Activated naive CD4-positive, alpha-beta T cell treated with anti-CD3 and anti-CD28 coated beads, Interleukin-2, amount 10 ng/mL, durations not matched to agents 5 hours and 36 hours (primary cell): ENCODE measurements around the gene OR2L8. TPM values are rescaled to one million over a fixed set of nuclear protein-coding genes. Genes with fewer than 3 reads are reported as not detected.

Experiments
- total RNA-seq, 2 experiments: library from RNA; stranded (reverse); gene quantifications; one replicate each; pipeline ENCODE4 v1.2.3, GENCODE V29; 2021

OR2L8 gene
- total RNA-seq = under 1 TPM in 1 of 2 experiments, not detected in 1; 0.30 TPM

GRCh38 chr1:247948558-247948957 is at the start of gene OR2L8:
Gene OR2L8, plus strand, starts transcription at chr1:247948858. Its CDS starts 0 bp downstream, at chr1:247948858.

GRCh38 chr1:247919952-247920351 is 28.7 kb upstream of the OR2L8 start, which contains the start of gene OR2T8:
Gene OR2T8, plus strand, starts transcription at chr1:247920252. Its CDS starts 766 bp downstream, at chr1:247921018.

GRCh38 chr1:247924868-247925267 is 23.8 kb upstream of the OR2L8 start, which contains the start of gene OR2AJ1:
Gene OR2AJ1, plus strand, starts transcription at chr1:247924889. Its CDS starts 8,880 bp downstream, at chr1:247933769.

GRCh38 chr1:247964933-247965332 is 16.3 kb downstream of the OR2L8 start, which contains the start of gene OR2AK2:
Gene OR2AK2, plus strand, starts transcription at chr1:247965233. Its CDS starts 144 bp downstream, at chr1:247965377.

Other genes with a start within 250 kb of the OR2L8 start
- not detected for gene OR6F1, start 232.2 kb upstream of the OR2L8 start, total RNA-seq
- not detected for gene OR14K1, start 210.2 kb upstream of the OR2L8 start, total RNA-seq
- not detected for gene OR14A2, start 200.7 kb upstream of the OR2L8 start, total RNA-seq
- gene OR1C1, start 188.3 kb upstream of the OR2L8 start, total RNA-seq = not detected
- not detected for gene OR14A16, start 124.7 kb upstream of the OR2L8 start, total RNA-seq
- gene OR11L1, start 107.0 kb upstream of the OR2L8 start, total RNA-seq = not detected
- under 1 TPM; 0.30 to 0.53 TPM for gene TRIM58, start 91.7 kb upstream of the OR2L8 start, total RNA-seq
- gene OR2W3, start 53.3 kb upstream of the OR2L8 start, total RNA-seq = not detected
- gene OR2T8, start 28.6 kb upstream of the OR2L8 start, total RNA-seq = not detected
- gene OR2AJ1, start 24.0 kb upstream of the OR2L8 start, total RNA-seq = not detected
- not detected for gene OR2AK2, start 16.4 kb downstream of the OR2L8 start, total RNA-seq
- not detected for gene OR2L5, start 64.8 kb downstream of the OR2L8 start, total RNA-seq
- gene OR2L2, start 81.2 kb downstream of the OR2L8 start, total RNA-seq = under 1 TPM; 0.05 to 0.08 TPM
- gene OR2L3, start 98.0 kb downstream of the OR2L8 start, total RNA-seq = not detected
- gene OR2L13, start 146.3 kb downstream of the OR2L8 start, total RNA-seq = not detected
- gene OR2M5, start 196.3 kb downstream of the OR2L8 start, total RNA-seq = not detected
- not detected for gene OR2M2, start 226.0 kb downstream of the OR2L8 start, total RNA-seq
- gene OR2M3, start 248.4 kb downstream of the OR2L8 start, total RNA-seq = not detected